ENCODE results near the gene AGBL4.

The AGBL4 gene

GRCh38 chr1:49111931-49112330 lies 911.8 kb downstream of the AGBL4 start:
- no peak for DNase-seq (ENCODE audit: low read depth)
- no peak overlapping the region for H3K4me3 ChIP-seq (ENCODE audit: low read depth, low read length)
- no peak for TF ChIP-seq CTCF (conservative IDR thresholded peaks at IDR 0.05; ENCODE audit: low read depth, low read length)

- DNase-seq (ENCODE audit: low read depth), result no peak
- TF ChIP-seq CTCF (conservative IDR thresholded peaks at IDR 0.05; ENCODE audit: low read depth, low read length), result no peak
These were observed 917.3 kb downstream of the AGBL4 start for GRCh38 chr1:49106445-49106844.

GRCh38 chr1:49104575-49104974 lies 919.2 kb downstream of the AGBL4 start:
- H3K4me3 ChIP-seq (ENCODE audit: low read depth, low read length), result no peak overlapping the region
- TF ChIP-seq CTCF (conservative IDR thresholded peaks at IDR 0.05; ENCODE audit: low read depth, low read length), result peak; percentile 25
- DNase-seq (ENCODE audit: low read depth), result peak; percentile 12

More at GRCh38 chr1:49106445-49106844, 917.3 kb downstream of the AGBL4 start:
- H3K4me3 ChIP-seq (ENCODE audit: low read depth, low read length), result no peak overlapping the region

- TF ChIP-seq CTCF (conservative IDR thresholded peaks at IDR 0.05; ENCODE audit: low read depth, low read length), result no peak
- H3K4me3 ChIP-seq (ENCODE audit: low read depth, low read length), result no peak overlapping the region
- DNase-seq (ENCODE audit: low read depth), result peak; percentile 78
These were observed 921.0 kb downstream of the AGBL4 start for GRCh38 chr1:49102752-49103151.

- TF ChIP-seq CTCF (conservative IDR thresholded peaks at IDR 0.05; ENCODE audit: low read depth, low read length), result no peak
- no peak overlapping the region for H3K4me3 ChIP-seq (ENCODE audit: low read depth, low read length)
- no peak for DNase-seq (ENCODE audit: low read depth)
These were observed 924.9 kb downstream of the AGBL4 start for GRCh38 chr1:49098866-49099265.

GRCh38 chr1:49086327-49086726 lies 937.4 kb downstream of the AGBL4 start:
- DNase-seq (ENCODE audit: low read depth), result no peak
- no peak for TF ChIP-seq CTCF (conservative IDR thresholded peaks at IDR 0.05; ENCODE audit: low read depth, low read length)
- H3K4me3 ChIP-seq (ENCODE audit: low read depth, low read length), result no peak overlapping the region

GRCh38 chr1:49085079-49085478 lies 938.7 kb downstream of the AGBL4 start:
- no peak overlapping the region for H3K4me3 ChIP-seq (ENCODE audit: low read depth, low read length)
- TF ChIP-seq CTCF (conservative IDR thresholded peaks at IDR 0.05; ENCODE audit: low read depth, low read length), result no peak
- no peak for DNase-seq (ENCODE audit: low read depth)

Data from choroid plexus epithelial cell (primary cell).